H1 (cell line): ENCODE measurements around the gene TIA1. TPM values are rescaled to one million over a fixed set of nuclear protein-coding genes. Genes with fewer than 3 reads are reported as not detected.

Experiments used
- BACH1 ChIP-seq: IDR thresholded peaks from 2 replicates; pipeline ENCODE4 v1.6.1; 2012; ENCODE audit warnings: low read length, improper control_type of control experiment
- BRCA1 ChIP-seq: IDR thresholded peaks from 2 replicates; pipeline ENCODE4 v1.6.1; 2012; ENCODE audit warnings: low read depth, low read length, improper control_type of control experiment
- CBX5 ChIP-seq: fragments of 300-800, 300-1000 bp; sonication (generic); IDR thresholded peaks from 2 replicates; pipeline ENCODE4 v1.7.1; 2016; ENCODE audit warnings: antibody characterized with exemption, low read length, low read depth
- CHD2 ChIP-seq: IDR thresholded peaks from 2 replicates; pipeline ENCODE4 v1.6.1; 2012; ENCODE audit warnings: low read length, improper control_type of control experiment
- EZH2 ChIP-seq: fragments of 200-600 bp; sonication (generic); IDR thresholded peaks from 2 replicates; pipeline ENCODE4 v1.7.1; 2012; ENCODE audit warnings: low read depth, mild to moderate bottlenecking, moderate library complexity, low read length, inconsistent platforms; ENCODE audit not compliant: severe bottlenecking
- FOSL1 ChIP-seq: IDR thresholded peaks from 2 replicates; pipeline ENCODE4 v1.6.1; 2011; ENCODE audit warnings: mild to moderate bottlenecking, low read depth, low read length, moderate library complexity; ENCODE audit not compliant: insufficient read depth
- GABPA ChIP-seq: IDR thresholded peaks from 2 replicates; pipeline ENCODE4 v1.6.1; 2011; ENCODE audit warnings: mild to moderate bottlenecking, low read length, moderate library complexity, borderline replicate concordance; ENCODE audit not compliant: insufficient read depth
- HDAC2 ChIP-seq, 2 experiments: fragments of 300-600 bp in 1 of 2; sonication (generic) in 1 of 2; IDR thresholded peaks; 2 replicates each; pipeline ENCODE4 v1.6.1; 2011 to 2012; ENCODE audit warnings: low read depth in 2 of 2, low read length in 2 of 2, mild to moderate bottlenecking in 2 of 2, moderate library complexity in 2 of 2, borderline replicate concordance in 1 of 2, inconsistent platforms in 1 of 2
- KDM1A ChIP-seq: fragments of 200-600, 300-600 bp; sonication (generic); IDR thresholded peaks from 2 replicates; pipeline ENCODE4 v1.7.1; 2016; ENCODE audit warnings: mild to moderate bottlenecking, low read length, borderline replicate concordance
- KDM4A ChIP-seq: IDR thresholded peaks from one replicate; pipeline ENCODE4 v1.7.1; 2012; ENCODE audit warnings: low read depth, mild to moderate bottlenecking, moderate library complexity, low read length, inconsistent platforms; ENCODE audit not compliant: severe bottlenecking
- MAFK ChIP-seq: IDR thresholded peaks from 2 replicates; pipeline ENCODE4 v1.6.1; 2012; ENCODE audit warnings: low read depth, mild to moderate bottlenecking, improper control_type of control experiment, low read length
- MAX ChIP-seq: IDR thresholded peaks from 2 replicates; pipeline ENCODE4 v1.6.1; 2012; ENCODE audit warnings: inconsistent platforms
- SIX5 ChIP-seq: IDR thresholded peaks from 2 replicates; pipeline ENCODE4 v1.6.1; 2011; ENCODE audit warnings: mild to moderate bottlenecking, low read depth, low read length
- SP1 ChIP-seq: IDR thresholded peaks from 2 replicates; pipeline ENCODE4 v1.6.1; 2011; ENCODE audit warnings: low read depth, low read length
- SP4 ChIP-seq: IDR thresholded peaks from 2 replicates; pipeline ENCODE4 v1.6.1; 2012; ENCODE audit warnings: low read length, inconsistent platforms
- SRF ChIP-seq: IDR thresholded peaks from 2 replicates; pipeline ENCODE4 v1.6.1; 2011; ENCODE audit warnings: mild to moderate bottlenecking, low read depth, low read length, moderate library complexity
- TAF7 ChIP-seq: optimal IDR thresholded peaks from 2 replicates; pipeline ENCODE3; 2011; ENCODE audit warnings: low read depth, mild to moderate bottlenecking, inconsistent platforms, low read length, moderate library complexity, borderline replicate concordance
- polyA plus RNA-seq, 7 experiments: library from polyadenylated mRNA; depleted of rRNA in 3 of 7; stranded (reverse) in 5 of 7; unstranded in 2 of 7; fragments of >200 nt in 5 of 7; fragments of 200-250 nt in 2 of 7; gene quantifications; 1 replicate in 5 of 7; 2 replicates in 1 of 7; 4 replicates in 1 of 7; pipeline versions ENCODE4 v1.2.1 to v1.2.3, GENCODE V29; 2011 to 2013; ENCODE audit warnings: missing spikeins in 2 of 7, mixed read lengths in 2 of 7
- total RNA-seq: library from RNA; stranded (reverse); fragmentation: NEBNext Ultra II Directional; extraction: Animal tissue kit (Norgen Biotek cat#: 25700); gene quantifications from 2 replicates; pipeline ENCODE4 v1.2.1, GENCODE V29; 2021
- TF ChIP-seq, protein P1 (sequence below): IDR thresholded peaks from 2 replicates; pipeline ENCODE4 v1.6.1; 2012; ENCODE audit warnings: low read length, inconsistent platforms
- TF ChIP-seq, protein P2 (sequence below): IDR thresholded peaks from 2 replicates; pipeline ENCODE4 v1.6.1; 2011; ENCODE audit warnings: low read length, improper control_type of control experiment

Gene TIA1
- total and polyA plus RNA-seq, 2 of the 8 experiments (the other 6 are each of a cell fraction or from before 2014, with no cell fraction given), result 58.6 to 181 TPM

DNA sequence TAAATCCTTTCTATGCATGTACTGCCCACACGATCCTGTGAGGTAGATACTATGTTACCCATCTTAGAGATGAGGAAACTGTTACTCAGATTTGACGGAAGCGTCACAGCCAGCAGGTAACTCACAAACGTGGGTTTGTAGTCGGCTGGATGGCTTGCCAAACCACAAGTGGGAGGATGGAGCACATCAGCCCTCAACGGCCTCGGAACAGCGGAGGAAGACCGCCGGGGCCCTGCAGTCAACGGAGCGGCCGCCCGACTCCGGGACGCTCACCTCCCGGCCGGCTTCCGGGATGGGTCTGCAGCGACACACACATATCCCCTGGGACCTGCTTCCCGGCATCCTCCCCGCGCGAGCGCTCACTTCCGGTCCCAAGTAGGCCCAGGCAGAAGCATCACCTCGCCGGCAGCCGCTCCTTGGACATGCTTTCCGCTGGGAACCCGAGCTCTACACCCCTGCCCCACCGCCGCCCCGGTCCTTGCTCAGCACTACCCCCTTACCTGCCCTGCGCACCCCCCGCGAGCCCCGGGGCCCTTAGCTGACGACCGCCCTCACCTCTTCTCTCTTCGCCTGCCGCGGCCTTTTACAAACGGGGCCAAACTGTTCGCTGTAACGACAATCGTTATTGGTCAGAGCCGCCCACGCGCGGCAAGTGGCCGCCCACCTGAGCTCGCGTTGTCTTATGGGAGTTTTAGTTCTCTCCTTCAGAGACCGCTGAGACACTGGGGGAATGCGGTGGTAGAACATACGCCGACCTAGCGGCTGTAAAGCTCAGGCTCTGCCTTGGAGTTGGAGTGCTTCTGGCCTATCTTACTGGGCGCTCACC lies 57.8 kb downstream of the TIA1 start, which contains the start of gene C2orf42 (continued):
- peak; percentile 91 for TF ChIP-seq SP1
- 0 out of 2 replicates have a peak, but pooled peaks have one; percentile 67 for TF ChIP-seq SP4
- TF ChIP-seq EZH2, result no peak
- TF ChIP-seq CHD2, result peak; percentile 80
- TF ChIP-seq MAFK, result no peak
- TF ChIP-seq FOSL1, result no peak
- peak; percentile 84 for TF ChIP-seq GABPA
- TF ChIP-seq KDM1A, result 0 out of 2 replicates have a peak, but pooled peaks have one; percentile 44
- peak; percentile 93 to 100 for TF ChIP-seq HDAC2 (IDR thresholded peaks at IDR 0.05; ENCODE audit: borderline replicate concordance in 1 of 2, low read depth in 2 of 2, low read length in 2 of 2)
- peak; percentile 96 for TF ChIP-seq BACH1
- TF ChIP-seq SRF, result no peak
- TF ChIP-seq CBX5, result no peak
- peak; percentile 74 for TF ChIP-seq KDM4A
- peak; percentile 44 for TF ChIP-seq TAF7
- TF ChIP-seq, protein P1, sequence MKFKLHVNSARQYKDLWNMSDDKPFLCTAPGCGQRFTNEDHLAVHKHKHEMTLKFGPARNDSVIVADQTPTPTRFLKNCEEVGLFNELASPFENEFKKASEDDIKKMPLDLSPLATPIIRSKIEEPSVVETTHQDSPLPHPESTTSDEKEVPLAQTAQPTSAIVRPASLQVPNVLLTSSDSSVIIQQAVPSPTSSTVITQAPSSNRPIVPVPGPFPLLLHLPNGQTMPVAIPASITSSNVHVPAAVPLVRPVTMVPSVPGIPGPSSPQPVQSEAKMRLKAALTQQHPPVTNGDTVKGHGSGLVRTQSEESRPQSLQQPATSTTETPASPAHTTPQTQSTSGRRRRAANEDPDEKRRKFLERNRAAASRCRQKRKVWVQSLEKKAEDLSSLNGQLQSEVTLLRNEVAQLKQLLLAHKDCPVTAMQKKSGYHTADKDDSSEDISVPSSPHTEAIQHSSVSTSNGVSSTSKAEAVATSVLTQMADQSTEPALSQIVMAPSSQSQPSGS, result no peak
- peak; percentile 73; the same call in 1 of the 2 replicates for TF ChIP-seq MAX
- TF ChIP-seq, protein P2, sequence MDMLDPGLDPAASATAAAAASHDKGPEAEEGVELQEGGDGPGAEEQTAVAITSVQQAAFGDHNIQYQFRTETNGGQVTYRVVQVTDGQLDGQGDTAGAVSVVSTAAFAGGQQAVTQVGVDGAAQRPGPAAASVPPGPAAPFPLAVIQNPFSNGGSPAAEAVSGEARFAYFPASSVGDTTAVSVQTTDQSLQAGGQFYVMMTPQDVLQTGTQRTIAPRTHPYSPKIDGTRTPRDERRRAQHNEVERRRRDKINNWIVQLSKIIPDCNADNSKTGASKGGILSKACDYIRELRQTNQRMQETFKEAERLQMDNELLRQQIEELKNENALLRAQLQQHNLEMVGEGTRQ, result peak; percentile 76
- peak; percentile 30; the same call in 1 of the 2 replicates for TF ChIP-seq SIX5
- no peak for TF ChIP-seq BRCA1
